ENCODE data around the gene ABHD16A. TPM values are rescaled to one million over a fixed set of nuclear protein-coding genes. Genes with fewer than 3 reads are reported as not detected.

ABHD16A gene
- total and polyA plus RNA-seq, 10 of the 15 experiments (the other 5 are each of a cell fraction or from before 2014, with no cell fraction given) = 7.5 to 43.0 (median 32.9) TPM

GRCh38 chr6:31713991-31714684 lies 11.0 kb upstream of the ABHD16A start:
- H3K4me3 ChIP-seq = no peak overlapping the region
- H3K36me3 ChIP-seq (ENCODE audit: control insufficient read depth in 2 of 2, insufficient read depth in 2 of 2, low read length in 1 of 2) = no peaks in the 10 kb centered on the region
- no peaks in the 10 kb centered on the region for H3K4me1 ChIP-seq (ENCODE audit: control insufficient read depth, insufficient read depth, low read length)
- H3K27ac ChIP-seq (ENCODE audit: control insufficient read depth, insufficient read depth) = no peak overlapping the region
- SMC1A ChIA-PET (ENCODE audit: uncharacterized antibody, unreplicated experiment) = interaction anchor here (0.6 to 2.1 kb wide), 2 partner anchors 10 to 56 kb away, joined by 3 to 7 read pairs; partner anchors contain the start of gene MPIG6B
- DNase-seq (ENCODE audit: low read depth, low spot score) (no peak), FAIRE-seq (no peak), ATAC-seq (no peak)
- POLR2A ChIA-PET = interaction anchor here (0.5 to 1.3 kb wide), 4 partner anchors 21 to 202 kb away, joined by 3 to 6 read pairs (median 4); no protein-coding TSS in a partner anchor
- H3K27me3 ChIP-seq (replicated peaks in 1 of 2; ENCODE audit: control insufficient read depth in 2 of 2, insufficient read depth in 2 of 2, low read length in 1 of 2) = peaks cover 0 to 2% of the 10 kb centered on the region in 2 experiments; a peak in 3 of 4 replicates
- no peaks in the 10 kb centered on the region for H3K79me2 ChIP-seq (ENCODE audit: control insufficient read depth, insufficient read depth, low read length)
- CTCF ChIA-PET = interaction anchor here (1.1 to 1.4 kb wide), 2 partner anchors 10 to 56 kb away, joined by 3 to 5 read pairs; partner anchors contain the start of gene MPIG6B
- WGBS (ENCODE audit: insufficient coverage, insufficient replicate concordance, low lambda C conversion rate, missing lambda C conversion rate) = 31% methylated on average over 5 of the region's 5 CpGs
- H3K9ac ChIP-seq (ENCODE audit: control insufficient read depth, insufficient read depth, low read length) = no peak overlapping the region
- no TSS peak for BruUV-seq (replicated peaks)
- intact Hi-C loops (cut with micrococcal nuclease; ENCODE audit: unreplicated experiment) (no loop called here), in situ Hi-C loops (cut with MboI) (no loop called here)
- H2AFZ ChIP-seq (ENCODE audit: control insufficient read depth, low read depth, low read length) = no peak overlapping the region
- no peaks in the 10 kb centered on the region for H3K9me3 ChIP-seq (replicated peaks; ENCODE audit: control insufficient read depth, insufficient read depth, low read length)
- RAD21 ChIA-PET (ENCODE audit: unreplicated experiment) = no interaction called here
- H4K20me1 ChIP-seq (ENCODE audit: control insufficient read depth, insufficient read depth) = no peaks in the 10 kb centered on the region
- no peak overlapping the region for H3K4me2 ChIP-seq (ENCODE audit: control insufficient read depth, insufficient read depth)
- no peak for TF ChIP-seq ZBTB33 (IDR thresholded peaks at IDR 0.05)
- no peak for TF ChIP-seq SMARCA5 (IDR thresholded peaks at IDR 0.05)
- no peak for TF ChIP-seq CHD4 (IDR thresholded peaks at IDR 0.05)
- no peak for TF ChIP-seq ZSCAN29 (IDR thresholded peaks at IDR 0.05)
- TF ChIP-seq, protein P1, sequence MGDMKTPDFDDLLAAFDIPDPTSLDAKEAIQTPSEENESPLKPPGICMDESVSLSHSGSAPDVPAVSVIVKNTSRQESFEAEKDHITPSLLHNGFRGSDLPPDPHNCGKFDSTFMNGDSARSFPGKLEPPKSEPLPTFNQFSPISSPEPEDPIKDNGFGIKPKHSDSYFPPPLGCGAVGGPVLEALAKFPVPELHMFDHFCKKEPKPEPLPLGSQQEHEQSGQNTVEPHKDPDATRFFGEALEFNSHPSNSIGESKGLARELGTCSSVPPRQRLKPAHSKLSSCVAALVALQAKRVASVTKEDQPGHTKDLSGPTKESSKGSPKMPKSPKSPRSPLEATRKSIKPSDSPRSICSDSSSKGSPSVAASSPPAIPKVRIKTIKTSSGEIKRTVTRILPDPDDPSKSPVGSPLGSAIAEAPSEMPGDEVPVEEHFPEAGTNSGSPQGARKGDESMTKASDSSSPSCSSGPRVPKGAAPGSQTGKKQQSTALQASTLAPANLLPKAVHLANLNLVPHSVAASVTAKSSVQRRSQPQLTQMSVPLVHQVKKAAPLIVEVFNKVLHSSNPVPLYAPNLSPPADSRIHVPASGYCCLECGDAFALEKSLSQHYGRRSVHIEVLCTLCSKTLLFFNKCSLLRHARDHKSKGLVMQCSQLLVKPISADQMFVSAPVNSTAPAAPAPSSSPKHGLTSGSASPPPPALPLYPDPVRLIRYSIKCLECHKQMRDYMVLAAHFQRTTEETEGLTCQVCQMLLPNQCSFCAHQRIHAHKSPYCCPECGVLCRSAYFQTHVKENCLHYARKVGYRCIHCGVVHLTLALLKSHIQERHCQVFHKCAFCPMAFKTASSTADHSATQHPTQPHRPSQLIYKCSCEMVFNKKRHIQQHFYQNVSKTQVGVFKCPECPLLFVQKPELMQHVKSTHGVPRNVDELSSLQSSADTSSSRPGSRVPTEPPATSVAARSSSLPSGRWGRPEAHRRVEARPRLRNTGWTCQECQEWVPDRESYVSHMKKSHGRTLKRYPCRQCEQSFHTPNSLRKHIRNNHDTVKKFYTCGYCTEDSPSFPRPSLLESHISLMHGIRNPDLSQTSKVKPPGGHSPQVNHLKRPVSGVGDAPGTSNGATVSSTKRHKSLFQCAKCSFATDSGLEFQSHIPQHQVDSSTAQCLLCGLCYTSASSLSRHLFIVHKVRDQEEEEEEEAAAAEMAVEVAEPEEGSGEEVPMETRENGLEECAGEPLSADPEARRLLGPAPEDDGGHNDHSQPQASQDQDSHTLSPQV (IDR thresholded peaks at IDR 0.05) = no peak
- no peak for TF ChIP-seq TARDBP (IDR thresholded peaks at IDR 0.05; ENCODE audit: borderline replicate concordance)
- no peak for TF ChIP-seq RCOR1 (conservative IDR thresholded peaks at IDR 0.05; ENCODE audit: low read depth, low read length)
- TF ChIP-seq IKZF1 (conservative IDR thresholded peaks at IDR 0.05) = no peak
- no peak for TF ChIP-seq TCF7 (IDR thresholded peaks at IDR 0.05; ENCODE audit: borderline replicate concordance)
- TF ChIP-seq, protein P2, sequence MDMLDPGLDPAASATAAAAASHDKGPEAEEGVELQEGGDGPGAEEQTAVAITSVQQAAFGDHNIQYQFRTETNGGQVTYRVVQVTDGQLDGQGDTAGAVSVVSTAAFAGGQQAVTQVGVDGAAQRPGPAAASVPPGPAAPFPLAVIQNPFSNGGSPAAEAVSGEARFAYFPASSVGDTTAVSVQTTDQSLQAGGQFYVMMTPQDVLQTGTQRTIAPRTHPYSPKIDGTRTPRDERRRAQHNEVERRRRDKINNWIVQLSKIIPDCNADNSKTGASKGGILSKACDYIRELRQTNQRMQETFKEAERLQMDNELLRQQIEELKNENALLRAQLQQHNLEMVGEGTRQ (IDR thresholded peaks at IDR 0.05; ENCODE audit: borderline replicate concordance, low read depth, low read length) = no peak
- TF ChIP-seq MTA2 (IDR thresholded peaks at IDR 0.05; ENCODE audit: low read depth) = no peak
- TF ChIP-seq KDM1A (IDR thresholded peaks at IDR 0.05; ENCODE audit: borderline replicate concordance) = no peak
- TF ChIP-seq NR2C2 (IDR thresholded peaks at IDR 0.05; ENCODE audit: borderline replicate concordance, control insufficient read depth, insufficient read length, low read depth) = no peak
- TF ChIP-seq BMI1 (IDR thresholded peaks at IDR 0.05; ENCODE audit: borderline replicate concordance) = no peak
- no peak for TF ChIP-seq RBBP5 (conservative IDR thresholded peaks at IDR 0.05)
- no peak for TF ChIP-seq CBX5 (IDR thresholded peaks at IDR 0.05; ENCODE audit: low read depth)
